PFSK-1 (cell line): ENCODE data around the gene ANKRD49.

Experiments used
- FOXP2 ChIP-seq: optimal IDR thresholded peaks from 2 replicates; pipeline ENCODE3; 2011; ENCODE audit warnings: borderline replicate concordance, control low read depth, inconsistent platforms; ENCODE audit not compliant: insufficient read depth; ENCODE audit errors: extremely low read length, extremely low read depth
- POLR2AphosphoS5 ChIP-seq: IDR thresholded peaks from 2 replicates; pipeline ENCODE4 v1.6.1; 2012; ENCODE audit warnings: low read depth, mild to moderate bottlenecking, control low read depth, low read length, moderate library complexity
- REST ChIP-seq, 2 experiments: IDR thresholded peaks; 2 replicates each; pipeline versions ENCODE4 v1.6.1 to v1.8.0; 2011 to 2012; ENCODE audit warnings: low read depth in 2 of 2, low read length in 2 of 2, control low read depth in 1 of 2, inconsistent platforms in 1 of 2, mild to moderate bottlenecking in 1 of 2, moderate library complexity in 1 of 2; ENCODE audit not compliant: insufficient read depth in 1 of 2
- SIN3A ChIP-seq: IDR thresholded peaks from 2 replicates; pipeline ENCODE4 v1.6.1; 2012; ENCODE audit warnings: mild to moderate bottlenecking, low read length, moderate library complexity, borderline replicate concordance; ENCODE audit not compliant: insufficient read depth
- TAF1 ChIP-seq: IDR thresholded peaks from 2 replicates; pipeline ENCODE4 v1.6.1; 2012; ENCODE audit warnings: low read length, control low read depth, borderline replicate concordance; ENCODE audit not compliant: insufficient read depth

GRCh38 chr11:94513091-94513490, 19.3 kb downstream of the ANKRD49 start:
- TF ChIP-seq POLR2AphosphoS5, result no peak
- TF ChIP-seq REST (IDR thresholded peaks at IDR 0.05; ENCODE audit: insufficient read depth in 1 of 2, low read depth in 2 of 2, low read length in 2 of 2), result no peak
- TF ChIP-seq SIN3A, result no peak
- TF ChIP-seq TAF1, result no peak
- TF ChIP-seq FOXP2, result no peak
